ENCODE data around the gene ENAH. TPM values are rescaled to one million over a fixed set of nuclear protein-coding genes. Genes with fewer than 3 reads are reported as not detected.
A peak's percentile ranks its signal among the peaks of the same experiment; 100 is the strongest.
"Not testable (repeated sequence)": the region's sequence is repeated elsewhere in the genome, so short reads cannot be mapped to it uniquely, and the experiment has no call there.

Gene ENAH
- polyA plus RNA-seq, 1 of the 3 experiments (the other 2 are of a cell fraction), result 48.9 TPM

DNA sequence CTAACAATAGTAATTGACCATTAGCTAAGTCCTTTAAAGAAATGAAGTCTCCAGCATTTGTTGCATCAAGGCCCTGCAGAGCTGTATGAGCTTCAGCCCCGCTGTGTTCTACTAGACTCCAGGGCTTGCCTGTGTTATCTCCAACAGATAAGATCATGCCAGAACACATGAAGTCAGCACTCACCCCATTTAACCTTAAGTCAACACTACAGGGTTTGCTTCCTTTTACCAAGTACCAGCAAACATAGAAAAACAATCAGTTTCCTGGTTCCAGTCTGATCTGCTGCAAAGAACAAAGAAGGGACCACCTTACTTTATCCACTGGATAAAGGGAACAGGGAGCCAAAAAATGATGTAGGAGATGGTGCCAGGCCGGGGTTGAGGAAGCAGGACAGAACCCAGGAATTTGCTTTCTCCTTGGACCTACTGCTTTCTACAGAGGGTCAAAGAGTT is 41.3 kb upstream of the ENAH start:
- no peaks in the 10 kb centered on the region for H3K9me3 ChIP-seq
- H3K27ac ChIP-seq (ENCODE audit: low read depth in 2 of 2, low read length in 1 of 2), result peak overlapping the region; percentile 8 to 44; a peak in 3 of 4 replicates
- H3K36me3 ChIP-seq (replicated peaks in 1 of 2; ENCODE audit: control insufficient read depth in 1 of 2, insufficient read depth in 2 of 2, low read length in 1 of 2), result no peaks in the 10 kb centered on the region
- no peaks in the 10 kb centered on the region for H3K27me3 ChIP-seq (ENCODE audit: insufficient read depth)
- H3K4me1 ChIP-seq (ENCODE audit: control insufficient read depth in 1 of 2, insufficient read depth in 2 of 2, low read depth in 1 of 2, low read length in 1 of 2), result peaks cover 1 to 9% of the 10 kb centered on the region in 2 experiments
- TF ChIP-seq CHD2 (IDR thresholded peaks at IDR 0.05; ENCODE audit: low read length, partially characterized antibody) (peak; percentile 80), RAD21 (IDR thresholded peaks at IDR 0.05; ENCODE audit: low read length) (peak; percentile 39; the same call in 1 of the 2 replicates), EP300 (IDR thresholded peaks at IDR 0.05; ENCODE audit: borderline replicate concordance in 1 of 2, low read depth in 1 of 2, low read length in 1 of 2) (peak in 1 of 2 experiments; percentile 90; a peak in 2 of 4 replicates), FOXJ3 (CRISPR knock-in tag; IDR thresholded peaks at IDR 0.05) (peak; percentile 77; the same call in 1 of the 2 replicates), TEAD4 (IDR thresholded peaks at IDR 0.05; ENCODE audit: borderline replicate concordance, insufficient read depth) (no peak), RXRA (IDR thresholded peaks at IDR 0.05; ENCODE audit: borderline replicate concordance, low read depth) (no peak), RCOR1 (IDR thresholded peaks at IDR 0.05; ENCODE audit: low read length) (peak; percentile 69), NFIC (IDR thresholded peaks at IDR 0.05; ENCODE audit: borderline replicate concordance) (0 out of 2 replicates have a peak, but pooled peaks have one; percentile 16), TAF1 (IDR thresholded peaks at IDR 0.05; ENCODE audit: borderline replicate concordance, low read depth, low read length) (no peak), TCF12 (IDR thresholded peaks at IDR 0.05) (peak; percentile 64), GATA2 (CRISPR knock-in tag; IDR thresholded peaks at IDR 0.05) (peak; percentile 90), SIN3A (IDR thresholded peaks at IDR 0.05; ENCODE audit: borderline replicate concordance, low read depth, low read length) (no peak)
- TF ChIP-seq, protein P1, sequence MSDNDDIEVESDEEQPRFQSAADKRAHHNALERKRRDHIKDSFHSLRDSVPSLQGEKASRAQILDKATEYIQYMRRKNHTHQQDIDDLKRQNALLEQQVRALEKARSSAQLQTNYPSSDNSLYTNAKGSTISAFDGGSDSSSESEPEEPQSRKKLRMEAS (IDR thresholded peaks at IDR 0.05; ENCODE audit: low read depth), result no peak
- TF ChIP-seq, protein P2, sequence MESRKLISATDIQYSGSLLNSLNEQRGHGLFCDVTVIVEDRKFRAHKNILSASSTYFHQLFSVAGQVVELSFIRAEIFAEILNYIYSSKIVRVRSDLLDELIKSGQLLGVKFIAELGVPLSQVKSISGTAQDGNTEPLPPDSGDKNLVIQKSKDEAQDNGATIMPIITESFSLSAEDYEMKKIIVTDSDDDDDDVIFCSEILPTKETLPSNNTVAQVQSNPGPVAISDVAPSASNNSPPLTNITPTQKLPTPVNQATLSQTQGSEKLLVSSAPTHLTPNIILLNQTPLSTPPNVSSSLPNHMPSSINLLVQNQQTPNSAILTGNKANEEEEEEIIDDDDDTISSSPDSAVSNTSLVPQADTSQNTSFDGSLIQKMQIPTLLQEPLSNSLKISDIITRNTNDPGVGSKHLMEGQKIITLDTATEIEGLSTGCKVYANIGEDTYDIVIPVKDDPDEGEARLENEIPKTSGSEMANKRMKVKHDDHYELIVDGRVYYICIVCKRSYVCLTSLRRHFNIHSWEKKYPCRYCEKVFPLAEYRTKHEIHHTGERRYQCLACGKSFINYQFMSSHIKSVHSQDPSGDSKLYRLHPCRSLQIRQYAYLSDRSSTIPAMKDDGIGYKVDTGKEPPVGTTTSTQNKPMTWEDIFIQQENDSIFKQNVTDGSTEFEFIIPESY (IDR thresholded peaks at IDR 0.05; ENCODE audit: borderline replicate concordance, low read depth), result no peak
- TF ChIP-seq, protein P3, sequence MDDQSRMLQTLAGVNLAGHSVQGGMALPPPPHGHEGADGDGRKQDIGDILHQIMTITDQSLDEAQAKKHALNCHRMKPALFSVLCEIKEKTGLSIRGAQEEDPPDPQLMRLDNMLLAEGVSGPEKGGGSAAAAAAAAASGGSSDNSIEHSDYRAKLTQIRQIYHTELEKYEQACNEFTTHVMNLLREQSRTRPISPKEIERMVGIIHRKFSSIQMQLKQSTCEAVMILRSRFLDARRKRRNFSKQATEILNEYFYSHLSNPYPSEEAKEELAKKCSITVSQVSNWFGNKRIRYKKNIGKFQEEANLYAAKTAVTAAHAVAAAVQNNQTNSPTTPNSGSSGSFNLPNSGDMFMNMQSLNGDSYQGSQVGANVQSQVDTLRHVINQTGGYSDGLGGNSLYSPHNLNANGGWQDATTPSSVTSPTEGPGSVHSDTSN (IDR thresholded peaks at IDR 0.05), result peak; percentile 40; the same call in 1 of the 2 replicates
- TF ChIP-seq, protein P4, sequence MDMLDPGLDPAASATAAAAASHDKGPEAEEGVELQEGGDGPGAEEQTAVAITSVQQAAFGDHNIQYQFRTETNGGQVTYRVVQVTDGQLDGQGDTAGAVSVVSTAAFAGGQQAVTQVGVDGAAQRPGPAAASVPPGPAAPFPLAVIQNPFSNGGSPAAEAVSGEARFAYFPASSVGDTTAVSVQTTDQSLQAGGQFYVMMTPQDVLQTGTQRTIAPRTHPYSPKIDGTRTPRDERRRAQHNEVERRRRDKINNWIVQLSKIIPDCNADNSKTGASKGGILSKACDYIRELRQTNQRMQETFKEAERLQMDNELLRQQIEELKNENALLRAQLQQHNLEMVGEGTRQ (IDR thresholded peaks at IDR 0.05; ENCODE audit: borderline replicate concordance, low read depth, low read length), result no peak
- no peak overlapping the region for H3K4me2 ChIP-seq
- no peak overlapping the region for H2AFZ ChIP-seq (ENCODE audit: low read depth)
- no peaks in the 10 kb centered on the region for H3K79me2 ChIP-seq (ENCODE audit: insufficient read depth)
- POLR2A ChIA-PET, result interaction anchor here (0.7 kb wide), 1 partner anchor 41 kb away, joined by 4 read pairs; the partner anchor contains the start of gene ENAH
- H3K9ac ChIP-seq, result no peak overlapping the region
- H3F3A ChIP-seq (replicated peaks; ENCODE audit: insufficient read depth), result peaks cover 5% of the 10 kb centered on the region
- H4K20me1 ChIP-seq (ENCODE audit: insufficient read depth), result no peaks in the 10 kb centered on the region
- DNase-seq, result peak; percentile 72
- H3K9me2 ChIP-seq, result no peaks in the 10 kb centered on the region
- WGBS (ENCODE audit: low lambda C conversion rate), result 52% methylated on average over 2 of the region's 2 CpGs
- CTCF ChIA-PET, result interaction anchor here (0.7 kb wide), 1 partner anchor 220 kb away, joined by 5 read pairs; no protein-coding TSS in a partner anchor
- no peak overlapping the region for H3K4me3 ChIP-seq (ENCODE audit: low read depth in 2 of 2, low read length in 1 of 2)

DNA sequence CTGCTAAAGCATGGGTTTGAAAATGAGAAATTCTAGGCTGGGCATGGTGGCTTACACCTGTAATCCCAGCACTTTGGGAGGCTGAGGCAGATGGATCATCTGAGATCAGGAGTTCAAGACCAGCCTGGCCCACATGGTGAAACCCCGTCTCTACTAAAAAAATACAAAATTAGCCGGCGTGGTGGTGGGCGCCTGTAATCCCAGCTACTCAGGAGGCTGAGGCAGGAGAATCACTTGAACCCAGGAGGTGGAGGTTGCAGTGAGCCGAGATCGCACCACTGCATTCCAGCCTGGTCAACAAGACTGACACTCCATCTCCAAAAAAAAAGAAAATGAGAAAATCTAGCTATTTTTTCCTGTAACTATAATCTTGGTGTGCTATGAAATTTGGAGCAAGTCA is 40.8 kb upstream of the ENAH start:
- not testable (repeated sequence) for H3F3A ChIP-seq (replicated peaks; ENCODE audit: insufficient read depth); H3K4me3 ChIP-seq (ENCODE audit: low read depth in 2 of 2, low read length in 1 of 2); H3K9ac ChIP-seq; H3K79me2 ChIP-seq (ENCODE audit: insufficient read depth); H4K20me1 ChIP-seq (ENCODE audit: insufficient read depth); H2AFZ ChIP-seq (ENCODE audit: low read depth); H3K9me3 ChIP-seq; H3K27me3 ChIP-seq (ENCODE audit: insufficient read depth); H3K9me2 ChIP-seq; H3K4me1 ChIP-seq (ENCODE audit: control insufficient read depth in 1 of 2, insufficient read depth in 2 of 2, low read depth in 1 of 2, low read length in 1 of 2); DNase-seq; H3K4me2 ChIP-seq; H3K36me3 ChIP-seq (replicated peaks in 1 of 2; ENCODE audit: control insufficient read depth in 1 of 2, insufficient read depth in 2 of 2, low read length in 1 of 2)
- WGBS (ENCODE audit: low lambda C conversion rate), result 96% methylated on average over 6 of the region's 6 CpGs
- POLR2A ChIA-PET, result interaction anchor here (0.7 kb wide), 1 partner anchor 41 kb away, joined by 4 read pairs; the partner anchor contains the start of gene ENAH
- peak overlapping the region in 1 of 2 experiments; percentile 8; a peak in 2 of 4 replicates for H3K27ac ChIP-seq (ENCODE audit: low read depth in 2 of 2, low read length in 1 of 2)
- CTCF ChIA-PET, result interaction anchor here (0.7 kb wide), 1 partner anchor 219 kb away, joined by 5 read pairs; no protein-coding TSS in a partner anchor
